H1 (cell line): Measurements from ENCODE around the gene MAN2A1. TPM values are rescaled to one million over a fixed set of nuclear protein-coding genes. Genes with fewer than 3 reads are reported as not detected.

Experiments
- JUN ChIP-seq: IDR thresholded peaks from 2 replicates; pipeline ENCODE4 v1.6.1; 2011; ENCODE audit warnings: low read depth, mild to moderate bottlenecking, improper control_type of control experiment, low read length
- polyA plus RNA-seq, 7 experiments: library from polyadenylated mRNA; depleted of rRNA in 3 of 7; stranded (reverse) in 5 of 7; unstranded in 2 of 7; fragments of >200 nt in 5 of 7; fragments of 200-250 nt in 2 of 7; gene quantifications; 1 replicate in 5 of 7; 2 replicates in 1 of 7; 4 replicates in 1 of 7; pipeline versions ENCODE4 v1.2.1 to v1.2.3, GENCODE V29; 2011 to 2013; ENCODE audit warnings: missing spikeins in 2 of 7, mixed read lengths in 2 of 7
- total RNA-seq: library from RNA; stranded (reverse); fragmentation: NEBNext Ultra II Directional; extraction: Animal tissue kit (Norgen Biotek cat#: 25700); gene quantifications from 2 replicates; pipeline ENCODE4 v1.2.1, GENCODE V29; 2021
- TF ChIP-seq, protein P1 (sequence below): IDR thresholded peaks from 2 replicates; pipeline ENCODE4 v1.6.1; 2011; ENCODE audit warnings: low read depth, mild to moderate bottlenecking, low read length; ENCODE audit not compliant: insufficient read depth

MAN2A1 gene
- total and polyA plus RNA-seq, 2 of the 8 experiments (the other 6 are each of a cell fraction or from before 2014, with no cell fraction given), result 29.1 to 102 TPM

DNA sequence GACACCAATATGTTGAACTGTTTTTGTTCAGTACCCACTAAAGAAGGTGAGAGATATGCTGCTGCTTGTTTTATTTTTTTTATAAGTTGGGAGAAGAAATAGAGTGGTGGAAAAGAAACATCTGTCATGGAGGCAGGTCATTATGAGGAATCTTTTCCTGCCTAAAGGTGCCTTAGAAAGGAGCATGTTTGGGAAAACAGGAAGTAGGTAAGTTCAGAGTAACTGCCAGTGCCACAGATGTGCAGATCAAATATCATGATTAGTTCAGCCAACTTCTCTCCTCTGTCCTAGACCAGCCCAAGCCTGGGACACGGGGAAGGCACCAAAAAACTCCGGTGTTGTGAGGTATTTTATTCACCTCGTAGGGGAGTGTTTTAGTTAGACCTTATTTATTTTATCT is 144.2 kb downstream of the MAN2A1 start (continued):
- TF ChIP-seq, protein P1, sequence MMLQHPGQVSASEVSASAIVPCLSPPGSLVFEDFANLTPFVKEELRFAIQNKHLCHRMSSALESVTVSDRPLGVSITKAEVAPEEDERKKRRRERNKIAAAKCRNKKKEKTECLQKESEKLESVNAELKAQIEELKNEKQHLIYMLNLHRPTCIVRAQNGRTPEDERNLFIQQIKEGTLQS, result no peak
- no peak for TF ChIP-seq JUN
